ENCODE measurements around the gene NBPF8.
"Not testable (repeated sequence)": the region's sequence is repeated elsewhere in the genome, so short reads cannot be mapped to it uniquely, and the experiment has no call there.

Gene NBPF8, protein sequence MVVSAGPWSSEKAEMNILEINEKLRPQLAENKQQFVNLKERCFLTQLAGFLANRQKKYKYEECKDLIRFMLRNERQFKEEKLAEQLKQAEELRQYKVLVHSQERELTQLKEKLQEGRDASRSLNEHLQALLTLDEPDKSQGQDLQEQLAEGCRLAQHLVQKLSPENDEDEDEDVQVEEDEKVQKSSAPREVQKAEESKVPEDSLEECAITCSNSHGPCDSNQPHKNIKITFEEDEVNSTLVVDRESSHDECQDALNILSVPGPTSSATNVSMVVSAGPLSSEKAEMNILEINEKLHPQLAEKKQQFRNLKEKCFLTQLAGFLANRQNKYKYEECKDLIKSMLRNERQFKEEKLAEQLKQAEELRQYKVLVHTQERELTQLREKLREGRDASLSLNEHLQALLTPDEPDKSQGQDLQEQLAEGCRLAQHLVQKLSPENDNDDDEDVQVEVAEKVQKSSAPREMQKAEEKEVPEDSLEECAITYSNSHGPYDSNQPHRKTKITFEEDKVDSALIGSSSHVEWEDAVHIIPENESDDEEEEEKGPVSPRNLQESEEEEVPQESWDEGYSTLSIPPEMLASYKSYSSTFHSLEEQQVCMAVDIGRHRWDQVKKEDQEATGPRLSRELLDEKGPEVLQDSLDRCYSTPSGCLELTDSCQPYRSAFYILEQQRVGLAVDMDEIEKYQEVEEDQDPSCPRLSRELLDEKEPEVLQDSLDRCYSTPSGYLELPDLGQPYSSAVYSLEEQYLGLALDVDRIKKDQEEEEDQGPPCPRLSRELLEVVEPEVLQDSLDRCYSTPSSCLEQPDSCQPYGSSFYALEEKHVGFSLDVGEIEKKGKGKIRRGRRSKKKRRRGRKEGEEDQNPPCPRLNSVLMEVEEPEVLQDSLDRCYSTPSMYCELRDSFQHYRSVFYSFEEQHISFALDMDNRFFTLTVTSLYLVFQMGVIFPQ

DNA sequence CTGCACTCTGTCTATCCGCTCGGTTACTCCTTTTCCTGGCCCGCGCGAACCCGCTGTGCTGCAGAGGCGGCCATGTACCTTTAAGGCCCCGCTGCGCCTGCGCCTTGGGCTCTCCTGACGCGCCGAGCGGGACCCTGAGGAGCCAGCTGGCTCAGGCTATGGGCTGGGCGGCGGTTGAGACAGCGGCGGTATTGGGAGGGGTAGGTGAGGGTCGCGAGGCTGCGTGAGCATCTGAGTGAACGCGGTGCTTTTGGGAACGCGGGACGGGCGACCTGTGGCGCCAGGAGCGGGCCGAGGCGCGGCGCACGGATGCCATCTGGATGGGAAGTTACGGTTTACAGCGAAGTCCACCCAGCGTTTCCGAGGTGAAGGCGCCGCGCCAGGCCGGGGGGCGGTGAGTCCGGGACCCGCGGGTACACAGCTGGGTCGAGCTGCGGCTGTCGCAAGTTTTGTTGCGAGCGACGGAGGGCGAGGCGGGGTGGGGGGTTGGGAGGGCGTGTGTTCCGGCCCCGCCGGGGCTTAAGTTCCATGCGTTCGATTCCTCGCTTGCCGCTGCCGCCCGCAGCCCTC is at the start of gene NBPF8:
Gene NBPF8 (plus strand): TSS at position 125 of the 570 bp plus-strand sequence. CDS start 21,488 bp downstream, outside the sequence.
- peak; percentile 52 to 56 for DNase-seq (ENCODE audit: low read depth in 2 of 2)

DNA sequence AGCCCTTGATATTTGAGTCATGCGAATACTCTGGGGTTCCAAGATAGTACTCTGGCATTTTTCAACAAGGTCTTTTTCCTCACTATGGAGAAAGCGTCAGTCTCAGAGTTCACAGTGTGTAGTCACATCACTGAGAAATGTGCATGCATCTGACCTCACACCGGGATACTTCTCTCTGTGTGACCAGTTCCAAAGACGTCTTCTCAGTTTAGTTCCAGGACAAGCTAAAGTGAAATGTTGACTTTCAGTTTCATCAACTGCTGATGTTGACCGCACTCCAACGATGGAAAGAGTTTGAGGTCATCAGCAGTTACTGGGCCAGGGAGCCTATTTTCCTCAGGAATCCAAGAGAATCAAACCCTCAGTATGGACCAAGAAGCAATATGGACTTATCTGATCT is 47.1 kb upstream of the NBPF8 start:
- not testable (repeated sequence) for DNase-seq (ENCODE audit: low read depth in 2 of 2)

DNA sequence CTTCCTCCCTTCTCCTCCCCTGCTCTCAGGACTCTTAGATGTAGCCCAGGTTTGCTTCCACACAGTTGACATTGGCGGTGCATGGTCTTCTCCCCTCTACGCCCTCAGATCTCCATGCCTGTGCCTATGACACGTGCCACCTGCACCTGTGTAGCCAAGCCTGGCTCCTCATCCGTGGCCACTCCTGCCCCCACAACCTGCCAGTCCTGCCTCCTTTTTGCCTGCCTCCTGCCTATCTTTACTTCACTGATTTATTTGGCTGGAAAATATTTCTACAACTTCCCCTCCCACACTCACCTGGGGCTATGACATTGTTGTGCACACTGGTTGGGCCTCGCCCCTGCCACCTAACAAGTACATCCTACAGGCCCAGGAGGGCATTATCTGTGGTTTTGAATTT is 28.2 kb upstream of the NBPF8 start:
- DNase-seq (ENCODE audit: low read depth in 2 of 2): not testable (repeated sequence)

DNA sequence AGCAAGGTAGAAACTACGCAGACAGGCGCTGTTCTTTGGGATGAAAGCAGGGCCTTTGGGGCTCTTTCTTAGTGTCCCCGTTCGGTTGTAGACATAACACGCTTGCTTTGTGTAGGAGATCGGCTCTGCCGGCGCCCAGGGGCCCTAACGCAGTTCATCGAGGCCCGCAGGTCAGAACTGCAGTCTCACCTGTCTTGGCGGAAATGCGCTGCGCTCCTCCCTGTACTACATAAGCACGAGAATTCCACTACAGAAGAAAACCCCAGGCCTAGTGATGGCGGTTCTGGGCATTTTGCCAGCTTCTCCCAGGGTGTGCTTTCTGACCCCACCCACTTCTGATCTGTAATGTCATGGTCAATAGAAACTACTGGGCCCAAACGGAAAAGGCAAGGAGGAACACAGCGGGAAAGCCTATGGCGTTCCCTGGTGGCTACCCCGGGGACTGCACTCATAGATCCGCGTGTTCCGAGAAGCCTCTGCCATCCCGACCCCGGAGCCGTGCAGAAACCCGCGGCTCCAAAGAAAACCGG is 26.2 kb upstream of the NBPF8 start:
- DNase-seq (ENCODE audit: low read depth in 2 of 2): not testable (repeated sequence)

DNA sequence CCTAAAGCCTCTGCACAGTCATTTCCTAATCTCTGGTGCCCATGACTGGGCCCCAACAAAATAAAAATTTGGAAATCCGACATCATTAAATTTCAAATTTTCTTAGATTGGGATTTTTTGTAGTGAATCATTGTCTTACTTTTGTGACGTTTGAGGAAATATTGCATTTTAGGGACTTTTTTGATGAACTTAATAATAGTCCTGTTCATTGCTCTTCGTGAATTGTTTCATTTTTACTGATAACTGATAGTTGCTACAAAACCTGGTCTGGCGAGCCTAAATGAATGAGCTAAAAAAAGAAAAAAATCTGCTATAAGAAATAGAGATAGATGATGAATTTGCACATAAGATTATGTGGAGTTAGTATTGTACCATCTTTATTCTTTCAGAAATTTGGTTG is 23.5 kb upstream of the NBPF8 start:
- DNase-seq (ENCODE audit: low read depth in 2 of 2): not testable (repeated sequence)

DNA sequence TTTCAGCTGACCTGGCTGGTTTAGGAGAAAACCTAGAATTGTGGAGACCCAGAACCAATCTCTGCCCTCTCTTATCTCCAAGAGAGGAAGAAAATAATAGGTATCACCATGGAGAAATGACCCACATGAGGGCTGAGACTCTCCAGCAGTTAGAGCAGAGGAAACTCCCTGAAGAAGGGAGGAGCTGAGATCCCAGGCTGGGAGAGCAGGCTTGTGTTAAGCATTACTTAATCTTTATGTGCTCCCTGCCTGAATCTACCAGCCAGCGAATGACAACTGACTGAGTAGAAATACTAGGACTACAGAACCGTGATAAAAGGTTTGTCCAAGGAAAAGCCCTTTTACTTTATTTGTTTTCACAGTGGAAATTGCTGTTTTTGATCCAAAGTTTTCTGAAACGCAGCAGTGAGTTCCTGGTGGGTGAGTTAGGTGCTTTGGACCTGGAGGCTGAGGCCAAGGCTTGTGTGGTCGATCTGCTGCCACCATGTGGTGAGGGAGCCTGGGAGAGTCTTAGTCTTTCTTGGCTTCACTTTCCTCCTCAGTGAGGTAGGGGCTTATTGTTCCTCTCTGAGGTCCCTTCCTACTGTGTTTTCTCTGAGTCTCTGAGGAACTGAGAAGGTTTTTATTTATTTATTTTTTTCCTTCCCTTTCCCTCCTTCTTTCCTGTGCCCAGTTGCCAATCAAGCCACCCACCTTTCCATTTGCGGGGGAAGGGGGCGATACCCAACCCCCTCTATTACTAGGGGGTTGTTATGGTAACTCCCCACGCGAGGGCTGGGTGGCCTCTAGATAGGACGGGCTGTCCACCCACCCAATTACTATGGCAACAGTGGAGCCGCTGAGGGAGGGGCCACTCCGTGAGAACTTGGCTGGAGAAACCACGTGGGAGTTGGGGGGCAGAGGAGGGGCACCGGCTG is 21.3 kb upstream of the NBPF8 start:
- DNase-seq (ENCODE audit: low read depth in 2 of 2): not testable (repeated sequence)

DNA sequence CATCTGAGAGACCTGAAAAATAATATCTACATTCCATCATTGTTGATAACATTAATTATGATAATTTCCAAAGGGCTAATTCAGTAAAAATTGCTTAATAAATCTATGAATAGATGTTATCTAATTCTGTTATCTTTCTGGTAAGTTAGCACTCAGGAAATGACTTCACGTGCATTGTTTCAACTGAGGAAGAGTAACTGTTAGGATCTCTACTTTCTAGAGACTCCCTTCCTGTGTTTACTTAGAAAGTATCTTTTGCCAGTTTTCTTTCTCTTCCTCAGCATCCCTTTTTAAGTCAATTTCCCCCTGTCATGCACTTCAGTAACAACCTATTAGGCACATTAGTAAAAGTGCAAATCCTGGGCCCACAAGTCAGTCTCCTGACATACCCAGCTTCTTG is 9.5 kb upstream of the NBPF8 start:
- not testable (repeated sequence) for DNase-seq (ENCODE audit: low read depth in 2 of 2)

DNA sequence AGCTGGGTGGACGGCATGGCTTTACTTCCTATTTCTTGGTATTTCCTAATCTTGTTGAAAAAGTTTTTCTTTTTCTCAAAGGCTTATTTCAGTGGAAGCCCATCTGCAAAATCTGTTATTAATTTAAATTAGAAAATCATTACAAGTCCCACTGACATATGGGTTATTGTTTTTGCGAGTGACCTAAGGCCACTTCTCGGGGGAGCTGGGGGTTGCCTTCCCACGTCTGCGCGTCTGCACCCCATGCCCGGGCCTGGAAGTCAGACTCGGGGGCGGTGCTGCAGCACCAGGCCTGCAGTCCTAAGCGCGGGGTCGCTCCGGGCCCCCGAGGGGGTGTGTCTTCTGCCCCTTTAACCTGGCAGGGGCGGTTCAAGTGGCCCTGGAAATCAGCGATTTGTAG is 384 bp upstream of the NBPF8 start:
- not testable (repeated sequence) for DNase-seq (ENCODE audit: low read depth in 2 of 2)

DNA sequence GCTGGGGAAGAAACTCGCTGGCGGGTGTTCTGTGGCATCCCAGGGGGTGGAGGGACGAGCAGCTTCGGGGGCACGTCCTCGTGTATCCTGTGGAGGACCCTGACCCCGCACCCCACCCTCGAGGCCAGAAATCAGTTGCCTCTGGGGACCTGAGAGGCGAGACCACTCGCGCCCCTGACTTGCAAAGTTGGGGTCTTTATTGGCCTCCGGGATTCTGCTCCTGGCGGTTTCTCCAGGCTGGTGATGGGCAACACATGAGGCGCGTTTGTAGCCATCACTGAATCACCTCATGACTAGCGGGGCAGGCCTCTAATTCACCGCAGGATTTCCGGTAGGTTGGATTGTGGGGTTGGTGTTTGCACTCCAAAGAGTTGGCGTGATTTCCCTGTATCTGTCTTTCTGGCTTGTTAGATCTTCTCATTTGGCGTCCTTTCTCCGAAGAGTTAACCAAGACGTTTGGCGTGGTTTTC is 692 bp downstream of the NBPF8 start:
- peak in 1 of 2 donors; percentile 23 for DNase-seq (ENCODE audit: low read depth in 2 of 2)

DNA sequence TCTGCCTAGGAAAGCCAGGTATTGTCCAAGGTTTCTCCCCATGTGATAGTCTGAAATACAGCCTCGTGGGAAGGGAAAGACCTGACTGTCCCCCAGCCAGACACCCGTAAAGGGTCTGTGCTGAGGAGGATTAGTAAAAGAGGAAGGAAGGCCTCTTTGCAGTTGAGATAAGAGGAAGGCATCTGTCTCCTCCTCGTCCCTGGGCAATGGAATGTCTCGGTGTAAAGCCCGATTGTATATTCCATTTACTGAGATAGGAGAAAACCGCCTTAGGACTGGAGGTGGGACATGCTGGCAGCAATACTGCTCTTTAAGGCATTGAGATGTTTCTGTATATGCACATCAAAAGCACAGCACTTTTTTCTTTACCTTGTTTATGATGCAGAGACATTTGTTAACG is 10.2 kb downstream of the NBPF8 start:
- DNase-seq (ENCODE audit: low read depth in 2 of 2): not testable (repeated sequence)

DNA sequence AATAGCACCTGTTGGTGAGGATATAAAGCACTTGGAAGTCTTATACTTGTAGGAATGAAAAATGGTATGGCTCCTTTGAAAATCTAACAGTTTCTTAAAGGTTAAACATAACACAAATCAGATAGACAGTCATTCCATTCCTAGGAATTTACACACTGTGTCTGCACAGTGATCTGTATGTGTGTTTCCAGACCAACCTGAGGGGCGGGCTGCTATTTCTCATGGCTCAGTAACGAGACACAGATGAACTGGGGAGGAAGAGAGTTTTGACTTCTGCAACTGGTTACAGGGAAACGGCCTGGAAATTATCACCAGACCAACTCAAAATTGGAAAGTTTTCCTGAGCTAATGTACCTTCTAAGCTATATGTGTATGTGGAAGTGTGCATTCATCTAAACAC is 16.8 kb downstream of the NBPF8 start:
- DNase-seq (ENCODE audit: low read depth in 2 of 2): not testable (repeated sequence)

DNA sequence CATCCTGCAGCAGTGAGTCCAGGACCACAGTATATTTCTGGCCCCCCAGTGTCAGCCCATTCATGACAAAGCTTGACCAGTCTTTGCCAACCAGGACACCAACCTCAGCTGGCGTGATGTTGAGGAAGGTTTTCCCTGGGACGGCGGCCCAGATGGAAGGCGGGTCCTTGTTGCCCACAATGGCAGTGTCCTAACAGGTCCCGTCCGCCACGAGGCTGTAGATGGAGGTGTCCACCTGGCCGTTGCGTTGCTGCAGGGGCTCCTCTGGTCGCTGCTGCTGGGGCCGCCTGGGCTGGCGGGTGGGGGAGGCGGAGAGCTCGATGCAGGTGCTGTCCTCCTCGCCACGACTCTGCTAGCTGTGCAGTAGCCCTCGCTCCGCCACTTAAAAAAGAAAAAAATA is 19.0 kb downstream of the NBPF8 start:
- DNase-seq (ENCODE audit: low read depth in 2 of 2): not testable (repeated sequence)

DNA sequence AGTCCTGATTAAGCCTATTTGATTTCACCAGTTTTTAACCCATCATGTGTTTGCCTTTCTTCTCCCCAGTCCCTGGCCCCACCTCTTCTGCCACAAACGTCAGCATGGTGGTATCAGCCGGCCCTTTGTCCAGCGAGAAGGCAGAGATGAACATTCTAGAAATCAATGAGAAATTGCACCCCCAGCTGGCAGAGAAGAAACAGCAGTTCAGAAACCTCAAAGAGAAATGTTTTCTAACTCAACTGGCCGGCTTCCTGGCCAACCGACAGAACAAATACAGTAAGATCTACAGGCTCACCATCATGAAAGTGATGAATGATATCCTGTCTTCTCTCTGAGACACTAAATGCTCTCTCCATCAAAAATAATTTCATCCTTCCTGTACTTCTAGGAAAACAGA is 34.3 kb downstream of the NBPF8 start:
- not testable (repeated sequence) for DNase-seq (ENCODE audit: low read depth in 2 of 2)
